Measurements from ENCODE around the gene MAGEA3.
"Not testable (repeated sequence)": the region's sequence is repeated elsewhere in the genome, so short reads cannot be mapped to it uniquely, and the experiment has no call there.

MAGEA3 gene, protein sequence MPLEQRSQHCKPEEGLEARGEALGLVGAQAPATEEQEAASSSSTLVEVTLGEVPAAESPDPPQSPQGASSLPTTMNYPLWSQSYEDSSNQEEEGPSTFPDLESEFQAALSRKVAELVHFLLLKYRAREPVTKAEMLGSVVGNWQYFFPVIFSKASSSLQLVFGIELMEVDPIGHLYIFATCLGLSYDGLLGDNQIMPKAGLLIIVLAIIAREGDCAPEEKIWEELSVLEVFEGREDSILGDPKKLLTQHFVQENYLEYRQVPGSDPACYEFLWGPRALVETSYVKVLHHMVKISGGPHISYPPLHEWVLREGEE

DNA sequence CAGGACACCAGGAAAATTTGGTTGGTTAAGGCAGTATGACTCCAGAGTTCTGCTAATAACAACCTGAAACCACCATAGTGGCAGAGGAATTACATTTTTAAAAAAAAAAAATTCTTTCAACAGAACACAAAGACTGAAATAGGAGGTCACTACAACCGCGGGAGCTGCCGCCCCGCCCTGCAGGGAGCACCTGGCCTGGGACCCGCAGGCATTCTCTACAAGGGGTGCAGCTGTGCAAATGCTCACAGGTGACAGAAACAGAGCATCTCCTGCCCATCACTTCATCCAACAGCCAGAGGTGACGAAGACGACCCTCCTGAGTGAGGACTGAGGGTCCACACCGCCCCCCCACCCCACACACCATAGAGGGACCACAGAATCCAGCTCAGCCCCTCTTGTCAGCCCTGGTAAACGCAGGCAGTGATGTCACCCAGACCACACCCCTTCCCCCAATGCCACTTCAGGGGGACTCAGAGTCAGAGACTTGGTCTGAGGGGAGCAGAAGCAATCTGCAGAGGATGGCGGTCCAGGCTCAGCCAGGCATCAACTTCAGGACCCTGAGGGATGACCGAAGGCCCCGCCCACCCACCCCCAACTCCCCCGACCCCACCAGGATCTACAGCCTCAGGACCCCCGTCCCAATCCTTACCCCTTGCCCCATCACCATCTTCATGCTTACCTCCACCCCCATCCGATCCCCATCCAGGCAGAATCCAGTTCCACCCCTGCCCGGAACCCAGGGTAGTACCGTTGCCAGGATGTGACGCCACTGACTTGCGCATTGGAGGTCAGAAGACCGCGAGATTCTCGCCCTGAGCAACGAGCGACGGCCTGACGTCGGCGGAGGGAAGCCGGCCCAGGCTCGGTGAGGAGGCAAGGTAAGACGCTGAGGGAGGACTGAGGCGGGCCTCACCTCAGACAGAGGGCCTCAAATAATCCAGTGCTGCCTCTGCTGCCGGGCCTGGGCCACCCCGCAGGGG is at the start of gene MAGEA3:
MAGEA3 (plus strand) TSS at position 843 of the 980 bp plus-strand sequence. CDS start 2,039 bp downstream, outside the sequence.
- DNase-seq (ENCODE audit: low read depth): not testable (repeated sequence)

DNA sequence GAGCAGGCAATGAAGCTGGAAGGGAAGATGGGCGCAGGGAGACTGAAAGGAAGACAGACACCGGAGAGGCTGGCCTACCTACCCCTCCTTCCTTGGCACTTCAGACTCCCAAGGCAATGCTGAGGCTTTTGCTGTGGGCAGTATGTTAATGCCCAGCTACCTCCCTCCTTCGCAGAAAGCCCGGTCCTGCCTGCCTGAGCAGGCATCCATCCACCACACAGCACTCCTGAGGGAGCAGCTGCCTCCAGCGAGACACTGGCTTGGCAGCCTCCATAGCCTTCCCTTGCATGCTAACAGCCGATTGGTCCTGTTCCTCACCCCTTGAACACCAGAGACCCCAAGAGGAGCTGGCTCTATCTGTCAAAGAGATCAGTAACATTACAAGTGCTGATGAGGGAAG is 46.5 kb upstream of the MAGEA3 start:
- DNase-seq (ENCODE audit: low read depth): no peak

- no peak for DNase-seq (ENCODE audit: low read depth)
Measured at GRCh38 chrX:152652467-152652866, 46.1 kb upstream of the MAGEA3 start.

GRCh38 chrX:152656087-152656486 is 42.5 kb upstream of the MAGEA3 start:
- DNase-seq (ENCODE audit: low read depth): no peak

DNA sequence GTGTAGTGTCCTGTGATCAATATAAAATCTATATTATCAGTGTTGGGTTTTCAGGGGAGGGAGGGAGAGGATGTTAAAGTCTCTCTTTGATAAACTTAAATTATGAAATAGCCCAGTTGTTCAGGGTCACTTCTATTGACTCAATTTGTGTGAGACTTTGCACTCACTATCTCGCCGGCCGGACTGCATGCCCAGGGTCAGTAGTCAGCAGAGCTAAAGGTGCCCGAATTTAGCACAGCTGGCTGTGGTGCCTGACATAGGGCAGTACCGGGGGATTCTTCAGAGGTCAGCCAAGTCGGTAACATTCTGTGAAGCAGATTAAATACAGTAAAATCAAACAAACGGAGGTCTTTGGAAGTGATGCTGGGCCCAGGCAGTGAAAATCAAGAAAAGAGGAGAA is 41.7 kb upstream of the MAGEA3 start:
- DNase-seq (ENCODE audit: low read depth): no peak

GRCh38 chrX:152658302-152658701 is 40.3 kb upstream of the MAGEA3 start:
- no peak for DNase-seq (ENCODE audit: low read depth)

DNA sequence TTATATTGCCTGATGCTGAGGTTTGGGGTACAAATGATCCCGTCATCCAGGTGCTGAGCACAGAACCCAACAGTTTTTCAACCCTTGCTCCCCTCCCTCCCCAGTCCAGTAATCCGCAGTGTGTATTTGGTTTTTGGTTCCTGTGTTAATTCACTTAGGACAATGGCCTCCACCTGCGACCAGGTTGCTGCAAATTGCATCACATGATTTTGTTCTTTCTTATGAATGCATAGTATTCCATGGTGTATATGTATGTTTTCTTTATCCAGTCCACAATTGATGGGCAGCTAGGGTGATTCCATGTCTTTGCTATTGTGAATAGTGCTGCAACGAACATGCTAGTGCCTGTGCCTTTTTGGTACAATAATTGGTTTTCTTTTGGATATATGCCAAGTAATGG is 35.5 kb upstream of the MAGEA3 start:
- DNase-seq (ENCODE audit: low read depth): no peak

- DNase-seq (ENCODE audit: low read depth): no peak
Measured at GRCh38 chrX:152674135-152674534, 24.5 kb upstream of the MAGEA3 start.

DNA sequence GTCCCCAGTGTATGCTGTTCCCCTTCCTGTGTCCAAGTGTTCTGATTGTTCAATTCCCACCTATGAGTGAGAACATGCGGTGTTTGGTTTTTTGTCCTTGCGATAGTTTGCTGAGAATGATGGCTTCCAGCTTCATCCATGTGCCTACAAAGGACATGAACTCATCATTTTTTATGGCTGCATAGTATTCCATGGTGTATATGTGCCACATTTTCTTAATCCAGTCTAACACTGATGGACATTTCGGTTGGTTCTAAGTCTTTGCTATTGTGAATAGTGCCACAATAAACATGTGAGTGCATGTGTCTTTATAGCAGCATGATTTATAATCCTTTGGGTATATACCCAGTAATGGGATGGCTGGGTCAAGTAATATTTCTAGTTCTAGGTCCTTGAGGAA is 23.9 kb upstream of the MAGEA3 start:
- DNase-seq (ENCODE audit: low read depth): not testable (repeated sequence)

- DNase-seq (ENCODE audit: low read depth): not testable (repeated sequence)
Measured at GRCh38 chrX:152681012-152681411, 17.6 kb upstream of the MAGEA3 start.

GRCh38 chrX:152700390-152700789 is 1.8 kb downstream of the MAGEA3 start:
- not testable (repeated sequence) for DNase-seq (ENCODE audit: low read depth)

- DNase-seq (ENCODE audit: low read depth): not testable (repeated sequence)
Measured at GRCh38 chrX:152706500-152706899, 7.9 kb downstream of the MAGEA3 start.

- DNase-seq (ENCODE audit: low read depth): not testable (repeated sequence)
Measured at GRCh38 chrX:152709173-152709572, 10.6 kb downstream of the MAGEA3 start, which contains the start of gene CSAG2. CSAG2 (minus strand) TSS chrX:152709273; CDS start chrX:152709112, 161 bp downstream.

- DNase-seq (ENCODE audit: low read depth): not testable (repeated sequence)
Measured at GRCh38 chrX:152713195-152713594, 14.6 kb downstream of the MAGEA3 start.

DNA sequence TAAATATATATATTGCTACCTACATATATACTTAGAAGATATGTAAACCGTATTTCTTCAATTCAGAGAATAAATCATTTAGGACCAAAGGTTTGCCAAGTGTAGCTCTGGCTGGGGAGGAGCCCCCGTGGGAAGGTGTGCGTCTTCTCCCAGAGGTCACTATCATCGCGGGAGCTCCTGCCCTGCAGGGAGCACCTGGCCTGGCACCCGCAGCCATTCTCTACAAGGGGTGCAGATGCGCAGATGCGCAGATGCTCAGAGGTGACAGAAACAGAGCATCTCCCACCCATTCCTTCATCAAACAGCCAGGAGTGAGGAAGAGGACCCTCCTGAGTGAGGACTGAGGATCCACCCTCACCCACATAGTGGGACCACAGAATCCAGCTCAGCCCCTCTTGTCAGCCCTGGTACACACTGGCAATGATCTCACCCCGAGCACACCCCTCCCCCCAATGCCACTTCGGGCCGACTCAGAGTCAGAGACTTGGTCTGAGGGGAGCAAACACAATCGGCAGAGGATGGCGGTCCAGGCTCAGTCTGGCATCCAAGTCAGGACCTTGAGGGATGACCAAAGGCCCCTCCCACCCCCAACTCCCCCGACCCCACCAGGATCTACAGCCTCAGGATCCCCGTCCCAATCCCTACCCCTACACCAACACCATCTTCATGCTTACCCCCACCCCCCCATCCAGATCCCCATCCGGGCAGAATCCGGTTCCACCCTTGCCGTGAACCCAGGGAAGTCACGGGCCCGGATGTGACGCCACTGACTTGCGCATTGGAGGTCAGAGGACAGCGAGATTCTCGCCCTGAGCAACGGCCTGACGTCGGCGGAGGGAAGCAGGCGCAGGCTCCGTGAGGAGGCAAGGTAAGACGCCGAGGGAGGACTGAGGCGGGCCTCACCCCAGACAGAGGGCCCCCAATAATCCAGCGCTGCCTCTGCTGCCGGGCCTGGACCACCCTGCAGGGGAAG is 15.5 kb downstream of the MAGEA3 start, which contains the start of gene MAGEA2B:
MAGEA2B (plus strand) TSS at position 814 of the 973 bp plus-strand sequence. CDS start 2,479 bp downstream, outside the sequence.
- not testable (repeated sequence) for DNase-seq (ENCODE audit: low read depth)

GRCh38 chrX:152725409-152725808 is 26.8 kb downstream of the MAGEA3 start:
- no peak for DNase-seq (ENCODE audit: low read depth)

DNA sequence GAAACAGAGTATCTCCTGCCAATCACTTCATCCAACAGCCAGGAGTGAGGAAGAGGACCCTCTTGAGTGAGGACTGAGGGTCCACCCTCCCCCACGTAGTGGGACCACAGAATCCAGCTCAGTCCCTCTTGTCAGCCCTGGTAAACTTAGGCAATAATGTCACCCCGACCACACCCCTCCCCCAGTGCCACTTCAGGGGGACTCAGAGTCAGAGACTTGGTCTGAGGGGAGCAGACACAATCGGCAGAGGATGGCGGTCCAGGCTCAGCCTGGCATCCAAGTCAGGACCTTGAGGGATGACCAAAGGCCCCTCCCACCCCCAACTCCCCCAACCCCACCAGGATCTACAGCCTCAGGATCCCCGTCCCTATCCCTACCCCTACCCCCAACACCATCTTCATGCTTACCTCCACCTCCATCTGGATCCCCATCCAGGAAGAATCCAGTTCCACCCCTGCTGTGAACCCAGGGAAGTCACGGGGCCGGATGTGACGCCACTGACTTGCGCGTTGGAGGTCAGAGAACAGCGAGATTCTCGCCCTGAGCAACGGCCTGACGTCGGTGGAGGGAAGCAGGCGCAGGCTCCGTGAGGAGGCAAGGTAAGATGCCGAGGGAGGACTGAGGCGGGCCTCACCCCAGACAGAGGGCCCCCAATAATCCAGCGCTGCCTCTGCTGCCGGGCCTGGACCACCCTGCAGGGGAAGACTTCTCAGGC is 34.8 kb downstream of the MAGEA3 start, which contains the start of the genes CSAG1 and MAGEA12:
CSAG1 (minus strand) TSS at position 461 of the 715 bp plus-strand sequence. CDS start 1,261 bp downstream, outside the sequence.
MAGEA12 (plus strand) TSS at position 497 of the 715 bp plus-strand sequence. CDS start 2,405 bp downstream, outside the sequence.
- DNase-seq (ENCODE audit: low read depth): no peak

GRCh38 chrX:152734143-152734858 is 35.7 kb downstream of the MAGEA3 start:
- not testable (repeated sequence) for DNase-seq (ENCODE audit: low read depth)

- DNase-seq (ENCODE audit: low read depth): no peak
Measured at GRCh38 chrX:152735101-152735500, 36.5 kb downstream of the MAGEA3 start.
